GM18909 (cell line): ENCODE measurements around the gene RHBDL1.
A peak's percentile ranks its signal among the peaks of the same experiment; 100 is the strongest.

Experiments used
- ATAC-seq: cut with Tn5 transposase; IDR thresholded peaks from one replicate; pipeline ENCODE4 v1.9.1; 2021; ENCODE audit warnings: mild to moderate bottlenecking; ENCODE audit not compliant: unreplicated experiment, poor library complexity

The RHBDL1 gene

DNA sequence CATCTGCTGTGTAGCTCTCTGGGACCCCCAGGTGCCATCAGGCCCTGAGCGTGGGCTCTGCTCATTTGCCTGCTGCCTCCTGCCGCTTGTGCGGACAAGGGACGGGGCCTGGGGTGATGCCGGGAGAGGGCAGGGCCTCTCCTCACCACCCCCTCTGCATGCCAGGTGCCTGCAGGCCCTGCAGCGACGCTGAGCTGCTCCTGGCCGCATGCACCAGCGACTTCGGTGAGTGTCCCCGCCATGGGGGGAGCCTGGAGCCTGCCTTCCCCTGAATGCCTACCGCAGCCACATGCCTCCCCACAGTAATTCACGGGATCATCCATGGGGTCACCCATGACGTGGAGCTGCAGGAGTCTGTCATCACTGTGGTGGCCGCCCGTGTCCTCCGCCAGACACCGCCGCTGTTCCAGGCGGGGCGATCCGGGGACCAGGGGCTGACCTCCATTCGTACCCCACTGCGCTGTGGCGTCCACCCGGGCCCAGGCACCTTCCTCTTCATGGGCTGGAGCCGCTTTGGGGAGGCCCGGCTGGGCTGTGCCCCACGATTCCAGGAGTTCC is 41.4 kb downstream of the RHBDL1 start:
- ATAC-seq = no peak

- no peak for ATAC-seq
Measured at GRCh38 chr16:717450-718245, 42.2 kb downstream of the RHBDL1 start.

GRCh38 chr16:718389-718788 is 42.9 kb downstream of the RHBDL1 start:
- no peak for ATAC-seq

GRCh38 chr16:718922-719321 is 43.5 kb downstream of the RHBDL1 start:
- no peak for ATAC-seq

GRCh38 chr16:719815-720446 is 44.5 kb downstream of the RHBDL1 start:
- ATAC-seq = peak; percentile 6

DNA sequence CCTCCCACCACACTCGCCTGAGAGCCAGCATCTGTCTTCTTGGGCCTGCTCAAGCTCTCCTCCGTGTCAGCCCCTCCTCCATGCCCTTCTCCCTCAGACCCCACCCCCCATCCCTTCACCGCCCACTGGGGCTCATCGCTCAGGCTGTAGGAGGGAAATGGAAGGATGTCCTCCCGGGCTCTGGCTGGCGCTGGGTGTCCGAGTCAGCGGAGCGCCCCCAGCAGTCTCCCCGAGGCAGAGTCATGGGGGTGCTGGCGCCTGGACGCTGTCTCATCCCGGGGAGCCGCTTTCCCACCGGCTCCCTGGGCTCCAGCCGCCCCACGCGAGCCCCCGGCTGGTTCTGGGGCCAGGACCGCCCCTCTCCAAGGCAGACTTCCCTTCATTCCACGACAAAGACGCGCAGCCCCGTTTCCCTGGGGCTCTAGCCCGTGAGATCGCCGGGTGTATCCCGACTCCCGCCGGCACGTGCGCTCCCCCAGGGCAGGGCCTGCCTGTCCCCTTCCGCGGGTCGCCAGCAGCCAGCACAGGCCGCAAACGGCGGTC is 45.0 kb downstream of the RHBDL1 start:
- peak; percentile 24 for ATAC-seq

DNA sequence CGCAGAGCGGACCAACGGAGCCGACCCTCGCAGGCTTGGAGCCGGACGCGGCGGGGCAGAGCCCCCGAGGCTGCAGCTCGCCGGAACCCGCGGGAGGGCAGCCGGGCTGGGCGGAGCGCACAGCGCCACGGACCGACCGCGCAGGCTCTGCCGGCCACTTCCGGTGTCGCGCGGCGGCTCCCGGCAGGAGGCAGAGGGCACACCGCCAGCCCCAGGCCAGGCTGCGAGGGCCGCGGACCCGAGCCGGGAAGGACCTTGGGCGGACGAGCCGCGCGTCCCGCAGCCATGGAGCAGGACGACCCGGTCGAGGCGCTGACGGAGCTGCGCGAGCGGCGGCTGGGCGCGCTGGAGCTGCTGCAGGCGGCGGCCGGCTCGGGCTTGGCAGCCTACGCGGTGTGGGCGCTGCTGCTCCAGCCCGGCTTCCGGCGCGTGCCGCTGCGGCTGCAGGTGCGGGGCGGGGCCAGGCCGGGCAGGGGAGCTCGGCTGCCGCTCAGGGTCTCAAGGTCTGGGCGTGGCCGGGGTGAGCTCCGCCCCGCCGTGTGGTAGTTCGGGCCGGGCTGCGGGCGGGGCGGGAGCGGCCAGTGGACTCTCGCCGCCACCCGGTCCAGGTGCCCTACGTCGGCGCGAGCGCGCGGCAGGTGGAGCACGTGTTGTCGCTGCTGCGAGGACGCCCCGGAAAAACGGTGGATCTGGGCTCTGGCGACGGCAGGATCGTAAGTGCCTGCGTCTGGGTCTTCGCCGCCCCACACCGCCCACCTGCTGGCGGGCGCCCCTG is 45.7 kb downstream of the RHBDL1 start, which contains the start of gene ANTKMT:
ANTKMT (plus strand) TSS at position 157 of the 775 bp plus-strand sequence; CDS start at position 286, 129 bp downstream.
- peak; percentile 70 for ATAC-seq

DNA sequence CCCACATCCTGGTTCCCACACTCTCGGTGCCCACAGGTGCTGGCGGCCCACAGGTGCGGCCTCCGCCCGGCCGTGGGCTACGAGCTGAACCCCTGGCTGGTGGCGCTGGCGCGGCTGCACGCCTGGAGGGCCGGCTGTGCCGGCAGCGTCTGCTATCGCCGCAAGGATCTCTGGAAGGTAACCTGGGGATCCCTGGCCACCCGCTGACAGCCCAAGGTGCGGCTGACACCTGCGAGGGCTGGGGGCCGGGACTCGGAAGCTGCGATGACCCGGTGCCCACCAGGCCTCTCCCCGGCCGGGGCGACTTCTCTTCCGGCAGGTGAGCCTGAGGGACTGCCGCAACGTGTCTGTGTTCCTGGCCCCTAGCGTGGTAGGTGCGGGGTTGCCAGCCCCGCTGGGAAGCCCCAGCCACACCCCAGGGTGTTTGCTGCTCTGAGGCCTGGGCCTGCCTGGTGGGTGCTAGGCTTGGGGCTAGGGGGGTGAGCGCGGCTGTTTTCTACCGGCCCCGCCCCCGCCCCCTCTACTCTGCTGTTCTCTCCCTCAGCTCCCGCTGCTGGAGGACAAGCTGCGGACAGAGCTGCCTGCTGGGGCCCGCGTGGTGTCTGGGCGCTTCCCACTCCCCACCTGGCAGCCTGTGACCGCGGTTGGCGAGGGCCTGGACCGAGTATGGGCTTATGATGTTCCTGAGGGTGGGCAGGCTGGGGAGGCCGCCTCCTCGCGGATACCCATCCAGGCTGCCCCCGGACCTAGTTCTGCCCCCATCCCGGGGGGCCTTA is 46.5 kb downstream of the RHBDL1 start:
- no peak for ATAC-seq

GRCh38 chr16:722835-723633 is 47.6 kb downstream of the RHBDL1 start:
- no peak for ATAC-seq

DNA sequence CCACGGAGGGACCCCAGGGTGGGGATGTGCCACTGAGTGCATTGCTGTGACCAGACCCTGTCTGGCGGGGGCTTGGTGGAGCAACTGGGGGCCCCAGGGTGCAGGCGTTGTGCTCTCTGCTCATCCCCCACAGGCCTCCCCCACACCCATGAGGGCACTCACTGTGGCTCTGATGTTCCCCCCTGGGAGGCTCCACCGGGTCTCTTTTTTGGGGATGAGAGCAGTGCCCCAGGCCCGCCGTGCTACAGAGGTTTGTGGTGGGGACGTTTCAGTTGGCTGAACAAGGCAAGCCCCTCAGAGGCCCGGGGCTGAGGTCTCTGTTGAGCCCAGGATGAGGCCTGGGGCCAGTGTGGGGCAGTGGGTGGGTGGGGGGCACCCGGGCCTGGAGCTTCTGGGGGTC is 48.2 kb downstream of the RHBDL1 start:
- no peak for ATAC-seq

- no peak for ATAC-seq
Measured at GRCh38 chr16:724188-725040, 48.9 kb downstream of the RHBDL1 start.

DNA sequence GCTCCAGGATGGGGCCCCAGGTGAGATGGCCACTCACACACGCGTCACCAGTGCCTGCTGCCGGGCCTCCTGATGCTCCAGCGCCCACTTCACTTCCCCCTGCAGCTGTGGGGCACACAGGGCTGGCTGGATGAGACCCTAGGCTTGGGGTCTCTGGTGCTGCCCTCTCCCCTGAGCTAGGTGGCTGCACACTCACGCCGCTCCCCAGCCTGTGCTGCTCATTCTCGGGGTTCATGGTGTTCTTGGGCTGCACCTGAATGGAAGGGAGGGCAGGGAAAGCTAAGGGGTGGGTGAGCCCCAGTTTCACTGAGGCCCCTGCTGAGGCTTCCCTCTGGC is 49.5 kb downstream of the RHBDL1 start:
- ATAC-seq = no peak

GRCh38 chr16:725463-726187 is 50.2 kb downstream of the RHBDL1 start:
- ATAC-seq = no peak

DNA sequence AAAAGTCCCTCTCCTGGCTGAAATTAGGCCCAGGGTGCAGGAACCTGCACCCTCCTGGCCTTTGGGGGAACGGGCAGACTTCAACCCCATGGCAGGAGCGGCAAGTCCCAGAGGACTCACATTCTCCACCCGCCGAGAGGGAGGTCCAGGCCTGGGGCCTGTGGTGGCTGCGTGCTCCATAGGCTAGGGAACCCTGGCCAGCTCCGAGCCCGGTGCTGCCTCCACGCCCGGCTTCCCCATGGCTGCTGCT is 50.6 kb downstream of the RHBDL1 start:
- no peak for ATAC-seq

- ATAC-seq = no peak
Measured at GRCh38 chr16:726438-727290, 51.2 kb downstream of the RHBDL1 start, which contains the start of the genes CCDC78 and HAGHL. Gene CCDC78, minus strand, starts transcription at chr16:726443. Its CDS starts 76 bp downstream, at chr16:726367. Gene HAGHL, plus strand, starts transcription at chr16:727106. Its CDS starts 404 bp downstream, at chr16:727510.

DNA sequence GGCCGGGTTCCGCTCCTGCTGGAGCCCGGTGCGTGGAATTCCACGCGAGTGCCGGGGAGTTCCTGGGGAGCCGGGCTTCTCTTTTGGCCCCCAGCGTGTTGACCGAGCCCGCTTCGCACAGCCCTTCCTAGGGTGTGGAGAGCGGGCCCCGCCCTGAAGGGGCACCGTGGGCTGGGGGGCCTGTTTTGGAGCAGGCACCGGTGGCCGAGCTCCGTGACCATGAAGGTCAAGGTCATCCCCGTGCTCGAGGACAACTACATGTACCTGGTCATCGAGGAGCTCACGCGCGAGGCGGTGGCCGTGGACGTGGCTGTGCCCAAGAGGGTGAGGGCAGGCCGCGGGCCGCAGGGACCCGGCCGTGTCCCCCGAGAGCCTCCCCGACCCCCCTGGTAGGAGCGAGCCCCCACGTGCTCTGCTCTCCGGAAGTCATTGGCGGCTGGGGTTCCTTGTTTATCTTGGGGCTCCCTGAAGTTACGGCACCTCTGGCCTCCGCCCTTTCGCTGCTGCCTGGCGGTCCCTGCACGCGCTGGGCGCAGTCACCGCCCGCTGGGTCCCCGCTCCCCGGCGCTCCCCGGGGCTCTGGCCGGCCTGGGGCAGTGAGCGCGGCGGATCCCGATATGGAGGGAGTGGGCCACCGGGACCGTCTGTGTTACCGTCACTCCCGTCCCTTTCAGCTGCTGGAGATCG is 52.0 kb downstream of the RHBDL1 start:
- no peak for ATAC-seq
